GM10266 (cell line): ENCODE results near the gene HS3ST4.

Experiments used
- DNase-seq: peaks from one replicate; pipeline ENCODE4 v3.0.0; 2012; ENCODE audit errors: extremely low spot score
- TF ChIP-seq, protein P1 (sequence below): IDR thresholded peaks from 2 replicates; pipeline ENCODE4 v1.5.1; 2012; ENCODE audit warnings: mild to moderate bottlenecking, low read depth; ENCODE audit not compliant: control insufficient read depth, insufficient read depth; ENCODE audit errors: missing control alignments

The HS3ST4 gene

DNA sequence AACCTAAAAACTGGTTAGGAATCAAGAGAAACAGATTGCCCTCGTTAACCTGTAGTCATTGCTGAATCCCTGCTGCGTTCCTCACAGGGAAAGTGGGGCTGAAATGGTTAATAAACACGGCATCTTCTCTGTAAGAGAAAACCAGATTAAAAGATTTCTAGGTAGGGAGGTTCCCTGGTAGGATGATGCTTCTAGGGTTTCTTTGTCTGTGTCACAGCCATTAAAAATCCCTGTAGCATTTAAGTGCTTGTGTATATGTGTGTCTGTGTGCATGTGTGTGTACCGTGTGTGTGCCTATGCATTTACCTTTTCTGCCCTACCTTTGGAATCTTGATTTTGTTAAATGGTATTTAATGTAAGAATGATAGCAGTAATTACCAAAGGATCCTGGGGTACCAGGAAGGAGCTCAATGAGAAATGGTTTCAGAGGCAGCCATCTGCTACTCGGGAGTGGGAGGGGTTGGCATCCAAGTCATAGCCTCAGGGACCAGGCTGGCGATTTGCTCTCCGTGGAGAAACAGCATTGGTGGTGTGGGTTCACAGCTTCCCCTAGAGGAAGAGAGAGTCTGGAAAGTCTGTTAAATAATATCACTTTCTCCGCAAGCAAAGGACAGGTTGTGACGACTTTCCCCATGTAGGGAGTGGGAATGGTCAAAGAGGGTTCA, 177.1 kb downstream of the HS3ST4 start:
- DNase-seq = no peak
- TF ChIP-seq, protein P1, sequence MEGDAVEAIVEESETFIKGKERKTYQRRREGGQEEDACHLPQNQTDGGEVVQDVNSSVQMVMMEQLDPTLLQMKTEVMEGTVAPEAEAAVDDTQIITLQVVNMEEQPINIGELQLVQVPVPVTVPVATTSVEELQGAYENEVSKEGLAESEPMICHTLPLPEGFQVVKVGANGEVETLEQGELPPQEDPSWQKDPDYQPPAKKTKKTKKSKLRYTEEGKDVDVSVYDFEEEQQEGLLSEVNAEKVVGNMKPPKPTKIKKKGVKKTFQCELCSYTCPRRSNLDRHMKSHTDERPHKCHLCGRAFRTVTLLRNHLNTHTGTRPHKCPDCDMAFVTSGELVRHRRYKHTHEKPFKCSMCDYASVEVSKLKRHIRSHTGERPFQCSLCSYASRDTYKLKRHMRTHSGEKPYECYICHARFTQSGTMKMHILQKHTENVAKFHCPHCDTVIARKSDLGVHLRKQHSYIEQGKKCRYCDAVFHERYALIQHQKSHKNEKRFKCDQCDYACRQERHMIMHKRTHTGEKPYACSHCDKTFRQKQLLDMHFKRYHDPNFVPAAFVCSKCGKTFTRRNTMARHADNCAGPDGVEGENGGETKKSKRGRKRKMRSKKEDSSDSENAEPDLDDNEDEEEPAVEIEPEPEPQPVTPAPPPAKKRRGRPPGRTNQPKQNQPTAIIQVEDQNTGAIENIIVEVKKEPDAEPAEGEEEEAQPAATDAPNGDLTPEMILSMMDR = no peak

DNA sequence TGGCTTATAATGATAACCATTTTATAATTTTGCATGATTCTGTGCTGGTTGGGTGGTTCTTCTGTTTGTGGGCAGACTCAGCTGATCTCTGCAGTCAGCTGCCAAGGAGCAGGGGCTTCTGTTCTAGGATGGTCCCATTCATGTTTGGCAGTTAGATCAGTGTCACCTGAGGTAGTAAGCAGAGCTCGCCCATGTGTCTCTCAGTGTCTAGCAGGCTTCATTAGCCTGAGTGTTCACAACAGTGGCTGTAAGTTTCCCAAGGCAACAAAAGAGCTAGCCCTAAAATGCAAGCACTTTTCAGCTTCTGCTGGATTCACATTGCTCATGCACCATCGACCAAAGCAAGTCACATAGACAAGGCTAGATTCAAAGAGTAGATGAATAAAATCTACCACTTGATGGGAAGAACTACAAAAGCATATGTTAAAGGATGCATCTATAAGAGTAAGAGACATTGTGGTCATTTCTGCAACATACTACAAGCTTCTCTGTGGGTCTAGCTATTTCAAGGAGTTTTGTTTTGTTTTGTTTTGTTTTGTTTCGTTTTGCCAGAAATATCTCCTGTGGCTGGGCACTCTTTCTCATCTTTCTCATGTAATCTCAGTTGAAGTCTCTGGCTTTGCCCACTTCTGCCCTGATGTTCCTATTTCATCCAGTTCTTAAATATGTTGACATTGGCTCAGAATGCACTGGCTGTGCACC, 180.8 kb downstream of the HS3ST4 start:
- TF ChIP-seq, protein P1 = no peak
- DNase-seq = no peak

DNA sequence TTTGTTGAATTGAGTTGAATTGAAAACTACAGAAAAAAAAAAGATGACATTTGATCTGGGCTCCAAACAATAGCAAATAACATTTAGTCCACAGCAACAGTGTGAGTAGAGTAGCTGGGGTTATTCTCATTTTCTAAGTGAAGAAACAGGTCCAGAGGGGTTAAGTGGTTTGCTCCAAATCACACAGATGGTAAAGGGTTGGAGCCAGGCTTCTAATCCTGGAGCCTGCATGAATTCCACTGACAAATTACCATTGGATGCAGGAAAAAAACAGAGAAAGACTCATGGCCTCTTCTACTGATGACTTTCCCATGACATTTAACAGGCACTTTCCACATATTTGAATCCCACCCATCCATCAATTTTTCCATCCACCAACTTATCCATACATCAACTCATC, 182.4 kb downstream of the HS3ST4 start:
- TF ChIP-seq, protein P1 = no peak

DNA sequence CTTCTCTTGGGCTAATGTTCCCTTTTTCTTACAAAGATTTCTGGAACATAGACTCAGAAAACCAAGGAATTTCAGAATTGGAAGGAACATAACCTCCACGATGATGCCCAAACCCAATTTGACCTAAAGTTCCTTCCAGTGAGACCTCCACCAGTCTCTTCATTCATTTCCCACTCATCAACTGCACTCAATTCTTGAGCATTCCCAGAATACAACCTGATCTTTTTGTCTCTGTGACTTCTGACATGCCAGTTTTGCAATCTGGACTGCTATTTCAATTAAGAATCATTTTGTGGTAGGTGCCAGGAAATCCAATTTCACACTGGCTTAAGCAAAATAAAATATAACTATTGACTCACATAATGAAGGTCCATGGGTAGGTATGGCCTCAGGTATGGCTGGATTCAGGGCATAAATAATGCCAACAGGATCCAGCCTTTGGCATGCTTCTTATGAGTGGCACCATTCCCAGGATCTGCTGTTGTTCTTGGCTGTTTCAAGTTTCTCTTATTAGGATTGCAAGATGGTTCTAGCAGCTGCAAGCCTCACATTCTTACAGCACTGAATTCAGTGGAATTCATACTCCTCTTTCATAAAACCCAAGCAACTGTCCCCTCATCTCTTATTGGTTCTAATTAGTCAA, 184.3 kb downstream of the HS3ST4 start:
- no peak for DNase-seq
- TF ChIP-seq, protein P1 = no peak

More for the DNA sequence above, 182.4 kb downstream of the HS3ST4 start:
- DNase-seq = no peak

DNA sequence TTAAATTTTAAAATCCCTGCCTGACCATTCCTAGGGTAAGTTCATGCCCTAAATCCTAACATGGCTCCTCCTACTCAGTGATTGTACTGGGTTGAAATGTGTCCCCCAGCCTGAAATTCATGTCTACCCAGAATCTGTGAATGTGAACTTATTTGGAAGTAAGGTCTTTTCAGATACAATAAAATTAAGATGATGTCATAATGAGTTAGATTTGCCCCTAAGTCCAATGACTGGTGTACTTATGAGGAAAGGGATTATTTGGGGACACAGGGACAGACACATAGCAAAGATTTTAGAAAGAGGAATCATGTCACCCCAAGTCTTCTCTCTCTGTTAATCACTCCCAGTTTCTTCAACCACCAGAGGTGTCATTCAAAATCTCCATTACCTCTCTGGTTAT, 185.3 kb downstream of the HS3ST4 start:
- TF ChIP-seq, protein P1 = no peak
- no peak for DNase-seq

DNA sequence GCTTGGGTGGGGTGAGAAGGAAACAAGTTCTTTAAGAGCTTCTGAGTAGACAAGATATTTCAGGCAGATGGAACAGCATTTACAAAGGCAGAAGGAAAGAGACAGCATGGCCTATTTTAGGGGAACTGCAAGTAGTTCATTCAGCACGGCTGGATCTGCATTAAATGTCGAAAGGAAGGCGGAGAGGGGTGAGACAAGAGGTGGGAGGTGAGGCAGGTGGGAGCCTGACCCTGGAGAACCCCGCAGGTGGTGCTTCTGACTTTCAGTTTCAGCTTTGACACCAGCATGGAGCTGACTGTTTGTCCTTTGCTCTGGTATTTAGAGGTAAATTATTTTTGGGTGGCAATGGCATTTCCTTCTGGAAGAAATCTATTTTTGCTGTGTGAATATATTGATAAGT, 194.8 kb downstream of the HS3ST4 start:
- no peak for DNase-seq
- TF ChIP-seq, protein P1 = no peak

DNA sequence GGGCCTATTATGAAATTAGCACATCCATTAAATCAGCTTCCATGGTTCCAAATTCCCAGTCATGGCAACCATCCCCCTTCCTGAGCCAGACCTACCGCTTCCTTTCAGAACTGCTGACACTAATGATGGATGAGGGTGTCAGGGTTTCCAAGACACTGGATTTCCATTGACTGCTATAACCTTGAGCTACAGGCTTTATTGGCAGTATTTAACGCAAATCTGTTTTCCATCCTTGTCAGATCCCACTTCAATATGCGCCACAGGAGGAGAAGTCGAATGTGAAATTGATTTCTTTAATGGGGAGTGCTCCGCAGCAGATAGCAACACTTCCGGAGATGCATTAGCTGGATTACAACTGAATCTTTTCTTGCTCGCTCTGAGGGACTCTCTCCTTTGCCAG, 197.1 kb downstream of the HS3ST4 start:
- TF ChIP-seq, protein P1 = no peak
- no peak for DNase-seq
